ENCODE results near the gene SYTL1.

DNA sequence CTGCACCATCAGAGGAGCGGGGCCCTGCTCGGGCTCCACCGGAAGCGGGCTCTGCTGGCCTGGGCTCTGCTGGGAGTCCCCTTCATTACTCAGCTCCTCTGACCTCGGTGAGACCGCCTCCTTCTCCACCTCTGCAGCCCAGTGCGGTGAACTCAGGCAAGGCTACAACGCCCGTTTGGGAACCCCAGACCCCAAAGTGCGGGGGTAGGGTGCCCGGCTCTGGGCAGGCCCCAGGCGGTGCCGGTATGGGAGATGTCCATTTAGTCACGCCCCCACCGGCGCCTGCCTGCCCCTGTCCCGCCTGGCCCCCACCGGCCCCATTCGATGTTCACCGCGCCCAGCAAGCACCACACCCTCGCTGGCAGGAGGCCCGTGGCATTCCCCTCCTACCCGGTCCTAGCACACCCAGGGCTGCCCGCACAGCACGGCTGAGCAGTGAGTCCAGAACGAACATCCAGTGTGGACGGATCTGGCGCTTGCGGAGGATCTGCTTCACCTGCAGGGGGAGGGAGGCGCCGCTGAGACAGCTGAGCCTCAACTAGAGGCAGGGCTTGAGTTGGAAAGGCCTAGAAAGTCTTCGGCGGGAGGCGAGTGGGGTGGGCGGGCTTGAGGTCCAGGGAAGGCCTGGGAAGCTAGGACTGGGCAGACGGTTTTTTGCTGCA is 14.9 kb downstream of the SYTL1 start:
- TF ChIP-seq CTCF (IDR thresholded peaks at IDR 0.05; ENCODE audit: low read depth, low read length) (no peak), POLR2A (IDR thresholded peaks at IDR 0.05; ENCODE audit: extremely low read depth, insufficient read length) (no peak)
